GM18526 (cell line): ENCODE measurements around the gene PDP2.

Source experiments
- POLR2A ChIP-seq: IDR thresholded peaks from 3 replicates; pipeline ENCODE4 v1.6.1; 2011; ENCODE audit not compliant: insufficient read length; ENCODE audit errors: extremely low read depth

Gene PDP2

DNA sequence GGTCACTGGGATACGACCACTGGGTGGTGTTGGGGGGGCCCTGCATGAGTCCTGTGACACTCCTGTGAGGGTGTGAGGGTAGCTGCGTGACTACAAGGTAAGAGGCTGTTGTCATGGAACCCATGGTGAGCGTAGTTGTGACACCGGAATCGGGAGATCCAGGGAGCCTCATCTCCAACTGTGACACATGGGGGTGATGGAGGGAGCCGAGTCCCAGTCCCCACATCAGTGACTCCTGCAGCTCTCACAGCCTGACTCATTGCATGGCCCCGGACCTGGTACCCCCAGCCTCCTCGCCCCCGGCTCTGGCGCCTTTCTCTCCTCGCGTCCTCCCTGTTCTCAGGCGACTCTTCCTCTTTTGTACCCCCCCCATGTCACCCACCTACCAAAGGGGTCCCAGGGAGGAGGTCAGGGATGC lies 24.1 kb downstream of the PDP2 start:
- no peak for TF ChIP-seq POLR2A

DNA sequence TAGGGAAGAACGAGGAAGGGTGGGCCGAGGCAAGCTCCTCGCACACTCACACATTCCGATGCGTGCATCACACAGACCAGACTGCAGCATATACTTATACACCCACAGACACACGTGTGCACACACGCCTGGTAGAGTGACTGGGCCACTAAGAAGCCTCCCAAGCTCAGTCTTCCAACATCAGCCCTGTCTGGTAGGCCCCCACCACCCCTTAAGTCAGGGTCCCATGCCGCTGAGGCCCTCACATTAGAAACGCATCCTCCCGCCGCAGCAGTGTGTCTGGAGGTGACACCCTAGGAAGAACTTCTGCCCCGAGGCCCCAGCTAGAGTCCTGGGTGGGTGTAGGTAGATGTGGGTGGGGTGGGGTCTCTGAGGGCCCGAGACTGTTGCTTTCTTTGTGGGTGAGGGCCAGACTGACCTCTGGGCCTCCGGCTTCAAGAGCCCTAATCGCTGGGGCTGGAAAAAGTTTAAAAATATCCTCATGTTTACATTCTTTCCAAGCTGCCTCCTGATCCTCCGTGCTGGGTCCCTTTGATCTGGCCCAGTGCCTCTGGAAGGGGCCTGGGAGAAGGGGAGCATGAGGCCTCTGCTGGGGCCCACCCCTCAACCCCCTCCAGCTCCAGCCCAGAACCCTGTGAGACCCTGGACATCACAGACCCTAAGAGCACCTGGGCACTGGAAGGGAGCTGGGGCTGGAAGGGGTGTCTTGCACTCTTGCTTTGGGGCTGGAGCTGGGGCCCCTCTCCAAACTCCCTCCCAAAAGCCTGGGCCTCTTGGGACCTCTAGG lies 24.7 kb downstream of the PDP2 start:
- no peak for TF ChIP-seq POLR2A

DNA sequence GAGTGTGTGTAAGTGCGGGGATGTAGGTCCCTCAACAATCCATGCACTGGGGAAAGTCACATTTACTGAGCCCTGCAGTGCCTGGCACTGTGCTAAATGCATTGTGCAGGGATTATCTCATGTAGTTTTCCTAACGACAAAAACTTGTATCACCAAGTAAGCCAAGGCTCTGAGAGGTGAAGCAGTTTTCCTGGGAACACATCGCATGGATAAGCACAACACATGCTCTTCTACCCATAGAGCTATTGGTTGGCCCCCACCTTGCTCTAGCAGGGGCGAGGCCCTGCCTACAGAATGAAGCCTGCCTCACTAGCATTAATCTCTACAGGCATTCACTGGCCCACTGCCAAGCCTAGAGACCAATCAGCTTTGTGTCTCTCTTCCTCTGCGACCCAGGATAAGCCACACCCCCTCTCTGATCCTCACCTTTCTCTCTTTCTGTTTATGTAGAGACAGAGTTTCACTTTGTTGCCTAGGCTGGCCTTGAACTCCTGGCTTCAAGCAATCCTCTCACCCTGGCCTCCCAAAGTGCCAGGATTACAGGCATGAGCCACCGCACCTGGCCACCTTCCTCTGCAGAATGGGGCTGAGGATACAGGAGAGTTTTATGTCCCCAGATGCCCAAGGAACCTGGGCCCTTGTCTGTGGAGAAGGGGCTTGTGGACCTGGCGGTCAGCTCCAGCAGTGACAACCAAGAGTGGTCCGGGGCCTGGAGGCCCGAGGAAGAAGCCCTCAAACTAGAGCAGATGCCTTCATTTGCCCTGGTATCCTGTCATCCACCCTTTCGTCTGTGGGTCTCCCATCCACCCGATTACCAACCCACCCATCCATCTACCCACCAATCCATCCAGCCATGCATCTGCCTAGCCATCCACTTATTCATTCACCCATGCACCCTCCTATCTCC lies 25.6 kb downstream of the PDP2 start:
- no peak for TF ChIP-seq POLR2A

DNA sequence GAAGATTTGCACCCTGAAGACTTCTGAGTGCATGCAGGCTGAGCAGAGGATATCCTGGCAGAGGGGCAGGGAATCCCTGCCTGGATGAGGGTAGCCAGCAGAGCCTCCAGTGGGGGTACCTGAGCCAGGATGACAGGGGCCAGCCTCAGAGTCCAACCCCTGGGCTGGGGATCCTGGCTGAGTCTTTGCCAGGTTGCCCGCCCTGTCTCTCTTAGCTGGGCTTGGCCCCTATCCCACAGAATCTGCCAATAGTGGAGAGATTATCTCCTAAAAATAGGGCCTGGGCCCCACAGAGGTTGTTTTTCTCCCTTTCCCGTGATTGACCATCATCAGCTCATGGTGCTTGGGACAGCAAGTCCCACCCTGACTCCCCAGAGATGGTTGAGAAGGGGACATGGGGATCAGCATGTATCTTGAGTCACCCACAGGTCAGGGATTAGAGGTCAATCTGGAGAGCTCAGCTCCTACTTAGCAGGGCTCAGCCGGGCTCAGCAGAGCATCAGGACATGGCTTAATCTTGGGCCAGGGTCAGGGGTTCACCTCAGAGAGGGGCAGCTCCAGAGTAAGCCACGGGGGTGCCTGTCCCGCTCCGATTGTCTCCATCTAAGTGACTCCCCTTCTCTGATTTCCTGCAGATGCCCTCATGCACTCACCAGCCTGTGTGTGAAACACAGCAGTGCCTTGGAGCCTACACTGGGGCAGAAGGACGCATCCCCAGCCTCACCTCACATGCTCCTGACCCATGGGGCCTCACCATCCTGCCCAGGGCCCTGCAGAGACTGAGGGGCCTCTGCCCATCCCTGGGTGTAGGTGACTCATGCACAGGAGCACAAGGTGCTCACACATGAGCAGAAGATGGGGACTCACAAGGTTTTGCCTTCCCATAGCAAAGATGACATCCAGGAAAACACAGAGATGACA lies 26.9 kb downstream of the PDP2 start:
- no peak for TF ChIP-seq POLR2A

DNA sequence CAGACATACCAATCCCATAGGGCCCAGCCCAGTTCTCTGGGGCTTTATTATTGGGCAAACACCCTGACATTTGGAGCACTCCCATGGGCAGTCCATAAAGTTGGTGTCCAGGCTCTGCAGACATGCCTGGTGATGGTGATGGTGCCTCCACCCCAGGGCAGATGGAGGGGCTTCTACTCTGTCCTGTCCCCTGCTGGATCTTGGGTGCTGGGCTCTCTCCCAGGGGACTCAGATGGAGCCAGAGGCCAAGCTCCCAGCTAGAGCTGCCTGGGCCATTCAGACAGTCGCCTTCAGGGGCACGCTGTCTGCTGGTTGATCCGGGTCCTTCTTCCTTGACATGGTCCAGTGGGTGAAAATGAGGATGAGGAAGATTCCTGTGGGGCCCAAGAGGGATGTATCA lies 27.8 kb downstream of the PDP2 start:
- TF ChIP-seq POLR2A = no peak

DNA sequence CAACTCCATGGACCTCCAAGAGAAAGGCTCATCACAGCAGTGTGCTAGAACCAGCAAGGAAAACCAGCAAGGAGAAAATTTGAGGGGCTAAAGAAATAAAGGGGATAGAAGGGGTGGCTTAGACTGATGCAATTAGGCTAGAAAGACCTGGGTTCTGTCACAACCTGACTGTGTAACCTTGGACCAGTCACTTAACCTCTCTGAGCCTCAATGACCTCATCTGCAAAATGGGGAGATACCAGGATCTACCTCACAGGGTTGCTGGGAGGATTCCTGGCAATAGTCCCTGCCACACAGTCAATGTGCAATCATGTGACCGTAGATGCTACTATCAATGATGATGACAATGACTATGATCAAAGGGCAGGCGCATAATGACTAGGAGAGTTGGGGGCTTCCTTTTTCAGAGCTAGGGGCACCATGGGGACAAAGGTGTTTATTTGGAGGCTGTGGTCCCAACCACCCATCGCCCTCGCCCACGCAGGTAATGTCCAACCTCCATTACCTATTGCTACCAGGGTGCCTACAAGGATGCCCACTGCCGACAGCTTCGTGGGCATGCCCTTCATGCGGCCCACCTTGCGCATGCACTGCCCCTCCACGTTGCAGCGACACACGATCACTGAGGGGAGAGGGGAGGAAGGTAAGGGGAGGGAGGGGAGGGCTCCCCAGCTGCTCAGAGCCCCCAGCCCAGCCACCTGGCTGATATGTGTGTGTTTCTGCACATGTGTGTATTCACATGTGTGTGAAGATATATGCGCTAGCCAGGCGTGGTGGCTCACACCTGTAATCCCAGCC lies 28.6 kb downstream of the PDP2 start:
- TF ChIP-seq POLR2A = no peak

DNA sequence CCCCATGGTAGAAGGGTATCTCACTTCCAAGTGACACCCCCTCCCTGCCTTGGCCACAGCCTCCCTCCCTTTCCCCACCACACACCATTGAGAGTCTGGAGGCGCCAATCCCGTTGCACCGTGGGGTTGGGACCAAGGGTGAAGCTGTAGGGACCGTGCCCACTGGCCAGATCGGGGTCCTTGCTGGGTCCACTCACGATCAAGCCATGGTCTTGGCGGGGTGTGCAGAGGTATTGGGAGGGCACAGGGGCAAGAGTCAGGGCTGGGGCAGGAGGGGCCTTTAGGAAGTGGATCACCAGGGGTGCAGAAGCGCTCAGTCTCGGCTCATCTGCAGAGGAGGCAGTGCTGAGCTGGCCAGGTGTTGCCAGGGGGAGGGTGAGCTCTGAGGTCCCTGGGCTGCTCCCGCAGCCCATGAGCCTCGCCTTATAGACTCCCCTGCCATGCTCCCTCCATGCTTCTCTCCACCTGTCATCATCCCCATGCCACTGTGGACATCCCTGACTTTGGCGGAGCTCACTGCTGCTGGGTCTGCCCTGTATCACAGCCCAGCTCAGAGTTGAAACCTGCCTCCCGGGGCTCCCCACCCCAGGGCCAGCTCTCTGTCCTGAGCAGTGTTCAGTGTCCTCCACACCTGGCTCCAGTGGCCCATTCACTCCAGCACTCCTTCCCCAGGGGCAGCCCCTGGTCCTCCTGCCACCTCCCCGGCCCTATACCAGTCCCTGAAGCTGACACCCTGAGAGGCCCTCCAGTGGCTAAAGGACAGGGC lies 30.0 kb downstream of the PDP2 start:
- TF ChIP-seq POLR2A = no peak

DNA sequence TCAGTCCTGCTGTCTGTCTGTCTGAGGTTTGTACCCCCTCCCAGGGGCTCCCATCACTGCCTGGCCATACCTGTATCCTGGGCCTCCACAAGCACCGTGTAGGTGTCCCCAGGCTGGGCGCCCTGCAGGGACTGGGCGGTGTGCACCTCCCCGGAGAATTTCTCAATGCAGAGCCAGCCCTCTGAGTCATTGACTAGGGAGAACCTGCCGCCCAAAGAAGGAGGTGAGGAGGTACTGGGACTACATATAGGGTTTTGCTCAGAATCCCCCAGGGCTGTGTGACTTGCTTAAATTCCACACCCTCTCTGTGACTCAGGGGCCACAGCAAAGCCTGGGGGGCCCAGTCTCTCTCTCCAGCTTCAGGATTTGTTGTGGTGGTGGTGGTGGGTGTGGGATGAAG lies 30.8 kb downstream of the PDP2 start:
- TF ChIP-seq POLR2A = no peak

DNA sequence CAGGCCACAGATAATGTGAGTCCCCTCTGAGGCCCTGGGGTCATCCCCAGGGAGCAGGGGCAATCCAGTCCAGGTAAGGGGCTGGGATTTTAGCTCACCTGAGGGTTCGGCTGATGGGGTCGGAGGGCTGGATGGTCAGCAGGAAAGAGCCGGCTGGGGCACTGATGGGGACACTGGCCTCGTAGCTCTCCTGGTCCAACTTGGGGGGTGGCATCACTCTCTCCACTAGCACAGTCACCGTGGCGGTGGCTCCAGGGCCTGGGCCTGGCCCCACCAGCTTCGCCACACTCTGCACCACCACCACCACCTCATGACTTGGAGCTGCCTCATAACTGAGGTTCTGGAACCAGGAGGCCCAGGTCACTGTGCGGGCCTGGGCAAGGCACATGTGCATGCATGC lies 31.5 kb downstream of the PDP2 start:
- TF ChIP-seq POLR2A = no peak

DNA sequence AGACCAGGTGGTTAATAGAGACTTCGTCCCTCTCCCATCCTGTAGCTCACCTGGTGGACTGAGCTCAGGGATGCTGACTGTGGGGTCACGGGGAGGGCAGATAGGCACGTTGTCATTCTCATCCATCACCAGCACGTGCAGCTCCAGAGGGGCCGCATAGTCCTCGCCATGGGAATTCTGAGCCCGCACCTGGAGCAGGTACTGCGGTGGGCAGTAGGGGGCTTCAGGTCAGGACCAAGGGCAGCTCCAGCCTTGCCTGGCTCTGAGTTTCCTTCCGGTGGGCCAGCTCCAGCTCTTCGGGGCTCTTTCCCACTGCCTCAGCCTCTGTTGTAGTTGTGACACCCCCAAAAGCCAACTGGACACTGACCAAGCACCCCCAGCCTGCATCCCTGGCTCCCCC lies 32.8 kb downstream of the PDP2 start:
- no peak for TF ChIP-seq POLR2A

DNA sequence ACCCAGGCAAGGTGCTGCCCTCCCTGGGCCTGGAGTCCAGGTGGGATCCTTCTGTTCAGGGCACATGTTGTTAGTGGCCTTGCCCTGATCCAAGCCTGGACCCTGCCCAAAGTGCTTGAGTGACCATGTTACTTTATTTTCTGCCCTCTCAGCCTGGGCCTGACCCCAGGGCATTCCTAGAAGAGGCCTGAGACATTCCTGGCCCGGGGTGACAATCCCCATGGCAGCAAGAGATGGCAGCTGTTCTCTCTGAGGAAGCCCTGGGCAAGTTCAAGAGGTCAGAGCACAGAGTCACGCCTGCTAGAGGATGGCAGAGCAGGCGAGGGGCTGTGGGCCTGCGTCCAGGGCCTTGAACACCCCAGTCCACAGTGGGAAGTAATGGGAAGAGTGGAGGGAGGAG lies 33.4 kb downstream of the PDP2 start:
- TF ChIP-seq POLR2A = no peak

DNA sequence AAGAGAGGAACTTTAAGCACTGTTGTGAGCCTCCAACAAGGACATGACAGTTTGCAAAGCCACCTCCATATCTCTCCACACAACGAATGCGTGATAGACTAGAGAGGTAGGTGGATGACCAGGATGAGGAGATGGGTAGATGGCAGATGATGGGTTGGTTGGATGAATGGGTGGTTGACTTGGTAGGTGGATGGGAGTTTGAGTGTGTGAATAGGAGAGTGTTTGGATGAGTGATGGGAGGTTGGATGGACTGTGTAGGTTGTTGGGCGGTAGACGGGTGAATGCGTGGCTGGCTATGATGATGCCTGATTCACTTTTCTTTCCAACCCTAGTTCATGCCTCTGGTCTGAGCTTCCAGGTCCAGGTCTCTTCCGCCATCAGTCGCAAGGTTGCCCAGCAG lies 34.2 kb downstream of the PDP2 start:
- no peak for TF ChIP-seq POLR2A

DNA sequence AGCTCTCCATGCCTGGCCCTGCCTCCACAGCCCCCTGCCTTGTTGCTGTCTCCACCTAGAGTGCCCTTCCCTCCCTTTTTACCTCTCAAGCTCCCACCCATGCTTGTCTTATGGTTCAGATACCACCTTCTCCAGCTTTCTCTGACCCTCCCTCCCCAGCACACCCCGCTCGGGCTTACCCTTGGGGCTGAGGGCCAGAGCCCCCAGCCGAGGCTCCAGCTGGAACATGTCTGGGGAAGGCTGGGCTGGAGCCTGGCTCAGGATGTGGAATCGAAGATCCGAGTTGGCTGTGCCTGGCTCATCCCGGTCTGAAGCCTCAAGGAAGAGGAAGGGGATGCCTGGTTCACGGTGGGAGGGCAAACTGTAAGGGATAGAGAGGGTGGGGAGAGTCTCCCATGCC lies 34.7 kb downstream of the PDP2 start:
- no peak for TF ChIP-seq POLR2A

DNA sequence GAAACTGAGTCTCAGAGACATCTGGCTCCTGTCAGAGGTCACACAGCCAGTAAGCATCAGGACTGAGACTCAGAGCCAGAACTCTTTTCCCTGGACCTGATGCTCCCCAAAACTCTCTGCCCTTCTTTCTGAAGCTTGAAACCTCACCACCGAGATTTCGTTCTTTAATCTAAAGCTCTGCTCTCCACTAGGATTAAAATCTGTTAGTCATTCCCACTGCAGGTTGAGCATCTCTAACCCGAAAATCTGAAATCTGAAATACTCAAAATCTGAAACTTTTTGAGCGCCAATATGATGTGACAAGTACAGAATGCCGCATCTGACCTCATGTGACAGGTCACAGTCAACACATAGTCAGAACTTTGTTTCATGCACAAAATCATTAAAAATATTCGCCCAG lies 36.2 kb downstream of the PDP2 start:
- no peak for TF ChIP-seq POLR2A

DNA sequence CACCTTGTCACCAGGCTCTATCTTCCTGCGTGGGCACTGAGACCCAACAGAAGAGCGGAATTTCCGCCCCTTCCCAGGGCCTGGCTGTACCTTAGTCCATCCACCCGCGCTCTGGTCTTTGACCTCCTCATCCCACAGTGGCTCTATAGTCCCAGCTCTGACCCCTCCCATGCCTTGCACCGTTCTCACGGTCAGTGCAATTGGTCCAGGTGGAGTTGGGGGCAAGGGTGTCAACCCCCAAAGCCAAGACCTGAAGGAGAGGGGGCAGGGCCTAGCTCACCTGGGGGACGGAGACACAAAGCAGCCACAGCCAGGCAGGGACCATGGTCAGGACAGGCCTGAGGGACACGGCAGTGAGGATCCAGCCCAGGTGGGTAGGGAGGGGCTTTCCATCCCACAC lies 37.4 kb downstream of the PDP2 start:
- TF ChIP-seq POLR2A = no peak
